Raji (cell line): ENCODE measurements around the gene PCSK4.

Source experiments
- POLR2A ChIP-seq: IDR thresholded peaks from 2 replicates; pipeline ENCODE4 v1.6.1; 2011; ENCODE audit warnings: low read depth, low read length, control low read depth; ENCODE audit not compliant: insufficient read depth

PCSK4 gene

DNA sequence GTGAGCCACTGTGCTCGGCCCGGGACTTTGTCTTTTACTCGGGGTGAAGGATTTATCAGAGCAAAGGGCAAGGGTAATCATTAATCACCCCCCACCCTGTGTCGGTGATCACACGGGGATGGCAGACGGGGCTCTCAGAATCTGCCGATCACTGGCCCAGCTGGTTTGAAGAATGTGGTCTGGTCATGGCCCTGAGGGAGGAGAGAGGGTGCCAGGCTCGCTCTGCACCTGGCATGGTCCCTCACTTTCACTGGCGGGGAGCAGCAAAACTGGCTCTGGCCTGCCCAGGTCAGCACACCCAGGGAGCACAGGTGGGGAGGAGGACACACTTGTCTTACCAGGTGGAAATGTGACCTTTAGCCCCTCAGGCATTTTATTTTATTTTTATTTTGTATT is 11.0 kb upstream of the PCSK4 start:
- TF ChIP-seq POLR2A, result no peak

DNA sequence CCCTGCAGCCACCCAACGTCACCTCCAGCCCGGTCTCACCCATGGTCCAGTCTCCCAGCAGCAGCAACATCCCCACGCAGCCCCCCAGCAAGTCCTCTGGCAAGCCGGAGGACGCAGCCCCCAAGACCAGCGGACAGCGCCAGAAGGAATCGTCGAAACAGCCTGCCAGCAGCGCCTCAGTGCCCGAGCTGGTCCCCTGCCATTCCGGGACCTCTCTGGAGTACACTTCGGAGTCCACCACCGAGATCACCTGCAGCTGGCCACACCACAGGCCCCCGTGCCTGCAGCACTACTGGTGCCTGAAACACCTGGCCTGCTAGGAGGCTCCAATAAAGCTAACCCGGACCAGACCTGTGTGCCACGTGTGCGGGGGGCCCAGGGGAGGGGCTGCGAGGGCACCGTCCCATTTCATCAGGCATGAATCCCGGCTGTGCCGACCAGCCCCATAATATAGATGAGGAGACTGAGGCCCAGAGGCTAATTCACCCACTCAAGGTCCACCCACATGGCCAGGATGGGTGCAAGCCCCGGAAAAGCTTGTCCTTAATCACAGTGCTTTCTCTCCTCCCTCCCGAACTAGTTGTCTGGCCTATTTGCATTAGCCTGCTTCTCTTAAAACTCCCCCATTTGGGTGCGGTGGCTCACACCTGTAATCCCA is 7.6 kb upstream of the PCSK4 start:
- TF ChIP-seq POLR2A, result no peak

DNA sequence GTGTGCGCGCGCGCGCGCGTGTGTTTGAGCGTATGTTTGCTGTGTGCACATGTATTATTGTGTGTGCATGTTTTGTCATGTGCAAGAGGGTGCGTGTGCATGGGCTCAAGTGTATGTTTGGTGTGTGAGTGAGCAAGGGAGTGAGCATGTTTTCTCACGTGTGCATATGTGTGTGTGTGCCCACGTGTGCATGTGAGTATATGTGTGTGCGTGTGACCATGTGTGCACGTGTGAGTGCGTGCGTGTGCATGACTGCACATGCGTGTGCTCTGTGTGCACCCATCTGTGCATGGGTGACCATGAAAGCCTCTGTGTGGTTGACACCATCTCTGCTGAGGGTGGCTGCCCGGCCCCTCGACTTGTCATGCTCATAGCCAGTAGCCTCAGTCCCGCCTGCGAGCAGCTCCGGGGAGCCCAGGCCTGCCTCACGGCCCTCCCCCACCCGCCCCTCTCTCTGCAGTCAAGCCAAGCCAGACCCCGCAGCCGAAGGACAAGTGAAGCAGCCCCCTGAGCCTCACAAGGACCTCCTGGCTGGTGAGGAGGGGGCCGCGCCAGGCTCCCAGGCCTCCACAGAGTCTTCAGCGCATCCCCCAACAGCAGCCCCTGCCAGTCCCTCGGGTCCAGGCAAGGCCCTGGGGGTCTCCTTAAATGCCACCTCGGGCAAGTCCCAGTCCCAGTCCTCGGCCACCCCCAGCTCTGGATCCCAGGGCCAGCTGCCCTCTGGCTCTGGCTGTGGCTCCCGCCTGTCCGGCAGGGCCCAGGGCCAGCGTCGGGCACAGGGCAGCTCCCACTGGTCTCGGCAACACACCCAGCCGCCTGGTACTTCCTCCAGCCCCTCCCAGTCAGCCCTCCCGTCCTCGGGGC is 6.8 kb upstream of the PCSK4 start:
- TF ChIP-seq POLR2A, result 0 out of 2 replicates have a peak, but pooled peaks have one; percentile 22

DNA sequence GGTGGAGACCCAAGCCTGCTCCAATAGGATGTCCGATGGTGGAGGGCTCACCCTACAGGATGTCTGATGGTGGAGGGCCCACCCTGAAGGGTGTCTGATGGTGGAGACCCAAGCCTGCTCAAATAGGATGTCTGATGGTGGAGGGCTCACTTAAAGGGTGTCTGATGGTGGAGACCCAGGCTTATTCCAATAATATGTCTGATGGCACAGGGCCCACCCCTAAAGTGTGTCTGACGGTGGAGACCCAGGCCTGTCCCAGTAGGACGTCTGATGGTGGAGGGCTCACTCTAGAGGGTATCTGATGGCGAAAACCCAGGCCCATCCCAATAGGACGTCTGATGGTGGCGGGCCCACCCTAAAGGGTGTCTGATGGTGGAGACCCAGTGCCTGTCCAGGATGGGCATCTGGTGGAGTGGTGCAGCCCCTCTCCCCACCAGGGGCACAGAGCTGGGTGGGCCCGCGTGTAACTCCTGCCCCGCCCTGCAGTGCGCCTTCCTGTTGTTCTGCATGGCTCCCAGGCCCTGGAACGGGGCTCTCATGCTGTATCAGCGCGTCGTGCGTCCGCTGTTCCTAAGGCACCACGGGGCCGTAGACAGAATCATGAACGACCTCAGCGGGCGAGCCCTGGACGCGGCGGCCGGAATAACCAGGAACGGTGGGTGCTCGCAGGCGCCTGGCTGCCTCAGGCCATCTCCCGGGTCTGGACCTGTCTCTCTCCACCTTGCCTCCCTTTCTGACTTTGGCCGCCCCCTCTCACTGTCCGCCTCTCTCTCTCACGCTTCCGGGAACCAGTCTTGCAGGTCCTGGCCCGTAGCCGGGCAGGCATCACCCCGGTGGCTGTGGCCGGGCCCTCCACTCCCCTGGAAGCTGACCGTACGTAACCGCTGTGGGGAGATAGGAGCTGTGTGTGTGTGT is 5.9 kb upstream of the PCSK4 start:
- TF ChIP-seq POLR2A, result no peak

DNA sequence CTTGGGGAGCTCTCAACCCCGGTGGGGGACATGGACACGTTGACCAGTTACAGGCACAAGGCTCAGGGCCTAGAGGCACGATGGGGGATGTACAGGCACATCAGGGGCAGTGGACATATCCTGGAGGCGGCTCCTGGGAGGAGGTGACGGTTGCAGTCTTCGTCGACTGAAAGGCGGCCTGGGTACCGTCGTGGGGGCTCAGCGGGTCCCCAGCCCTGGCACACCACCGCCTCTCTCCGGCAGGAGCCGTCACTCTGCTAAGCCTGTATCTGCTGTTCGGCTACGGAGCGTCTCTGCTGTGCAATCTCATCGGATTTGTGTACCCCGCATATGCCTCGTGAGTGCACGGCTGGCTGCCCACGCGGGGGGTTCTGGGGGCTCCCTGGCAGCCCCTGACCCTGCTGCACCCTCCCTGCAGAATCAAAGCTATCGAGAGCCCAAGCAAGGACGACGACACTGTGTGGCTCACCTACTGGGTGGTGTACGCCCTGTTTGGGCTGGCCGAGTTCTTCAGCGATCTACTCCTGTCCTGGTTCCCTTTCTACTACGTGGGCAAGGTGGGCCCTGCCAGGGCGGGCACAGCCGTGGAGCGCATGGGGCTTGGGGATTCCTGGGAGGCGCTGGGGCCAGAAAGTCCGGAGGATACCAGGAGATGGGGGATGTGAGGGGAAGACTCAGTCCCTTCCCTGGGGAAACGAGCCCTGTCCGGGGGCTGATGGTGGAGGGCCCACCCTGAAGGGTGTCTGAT is 5.1 kb upstream of the PCSK4 start:
- no peak for TF ChIP-seq POLR2A

DNA sequence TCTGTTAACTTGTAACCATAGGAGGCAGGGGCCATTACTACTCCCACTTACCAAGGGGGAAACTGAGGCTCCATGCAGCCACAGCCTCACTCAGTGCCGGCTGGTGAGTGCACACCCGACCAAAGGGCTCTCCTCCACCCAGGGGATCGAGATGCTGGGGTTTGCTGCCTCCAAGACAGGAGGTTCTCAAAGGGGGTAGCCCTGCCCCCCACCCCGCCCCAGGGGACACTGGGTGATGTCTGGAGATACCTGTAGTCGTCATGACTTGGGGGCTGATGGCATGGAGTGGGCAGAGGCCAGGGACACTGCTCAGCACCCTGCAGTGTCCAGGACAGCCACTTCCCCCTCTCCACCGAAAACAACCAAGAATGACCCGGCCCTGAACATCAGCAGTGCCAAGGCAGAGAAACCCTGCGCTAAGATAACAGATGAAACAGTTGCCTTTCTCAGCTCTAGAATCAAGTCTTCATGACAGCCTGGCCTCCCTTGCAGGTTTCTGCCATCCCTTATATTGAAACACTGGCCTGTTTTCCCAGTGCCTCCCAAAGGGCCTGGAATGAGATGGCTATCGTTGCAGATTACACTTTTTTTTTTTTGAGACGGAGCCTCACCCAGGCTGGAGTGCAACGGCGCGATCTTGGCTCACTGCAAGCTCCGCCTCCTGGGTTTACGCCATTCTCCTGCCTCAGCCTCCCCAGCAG is 4.1 kb upstream of the PCSK4 start:
- no peak for TF ChIP-seq POLR2A

- no peak for TF ChIP-seq POLR2A
These were observed 2.4 kb upstream of the PCSK4 start for GRCh38 chr19:1492474-1493006.

GRCh38 chr19:1491849-1492170 is 1.7 kb upstream of the PCSK4 start:
- no peak for TF ChIP-seq POLR2A

DNA sequence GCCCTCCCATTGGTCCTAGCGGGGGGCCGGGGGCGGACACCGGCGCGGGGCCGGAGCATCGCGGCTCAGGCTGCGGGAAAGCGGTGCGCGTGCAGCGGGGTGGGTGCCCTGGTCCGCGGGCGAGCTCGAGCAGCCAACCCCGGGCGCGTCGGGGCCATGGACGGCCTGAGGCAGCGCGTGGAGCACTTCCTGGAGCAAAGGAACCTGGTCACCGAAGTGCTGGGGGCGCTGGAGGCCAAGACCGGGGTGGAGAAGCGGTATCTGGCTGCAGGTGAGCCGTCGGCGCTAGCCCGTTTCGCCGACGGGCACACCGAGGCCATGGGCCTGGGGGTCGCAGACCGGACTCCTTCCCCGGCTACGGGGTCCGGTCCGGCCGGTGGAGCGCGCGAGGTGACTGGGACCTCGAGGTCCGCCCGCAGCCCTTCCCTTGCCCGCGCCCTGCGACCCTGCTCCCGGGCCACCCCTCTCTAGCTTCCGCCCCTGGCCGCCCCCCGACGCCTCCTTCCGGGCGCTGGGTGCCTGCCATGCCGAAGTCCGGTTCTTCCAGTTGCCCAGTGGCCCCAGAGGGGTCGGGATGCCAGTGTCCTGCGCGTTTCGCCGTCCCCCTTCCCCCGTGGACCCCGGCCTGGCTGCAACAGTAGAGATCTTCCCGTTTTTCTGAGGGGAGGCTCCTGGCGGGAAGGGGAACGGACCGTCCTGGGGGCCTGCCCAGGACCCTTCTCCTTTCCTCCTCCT is 1.1 kb upstream of the PCSK4 start, which contains the start of gene REEP6:
TSS of gene REEP6 (plus strand) at position 68 of the 735 bp plus-strand sequence. CDS start at position 157, 89 bp downstream.
- TF ChIP-seq POLR2A, result peak; percentile 77

DNA sequence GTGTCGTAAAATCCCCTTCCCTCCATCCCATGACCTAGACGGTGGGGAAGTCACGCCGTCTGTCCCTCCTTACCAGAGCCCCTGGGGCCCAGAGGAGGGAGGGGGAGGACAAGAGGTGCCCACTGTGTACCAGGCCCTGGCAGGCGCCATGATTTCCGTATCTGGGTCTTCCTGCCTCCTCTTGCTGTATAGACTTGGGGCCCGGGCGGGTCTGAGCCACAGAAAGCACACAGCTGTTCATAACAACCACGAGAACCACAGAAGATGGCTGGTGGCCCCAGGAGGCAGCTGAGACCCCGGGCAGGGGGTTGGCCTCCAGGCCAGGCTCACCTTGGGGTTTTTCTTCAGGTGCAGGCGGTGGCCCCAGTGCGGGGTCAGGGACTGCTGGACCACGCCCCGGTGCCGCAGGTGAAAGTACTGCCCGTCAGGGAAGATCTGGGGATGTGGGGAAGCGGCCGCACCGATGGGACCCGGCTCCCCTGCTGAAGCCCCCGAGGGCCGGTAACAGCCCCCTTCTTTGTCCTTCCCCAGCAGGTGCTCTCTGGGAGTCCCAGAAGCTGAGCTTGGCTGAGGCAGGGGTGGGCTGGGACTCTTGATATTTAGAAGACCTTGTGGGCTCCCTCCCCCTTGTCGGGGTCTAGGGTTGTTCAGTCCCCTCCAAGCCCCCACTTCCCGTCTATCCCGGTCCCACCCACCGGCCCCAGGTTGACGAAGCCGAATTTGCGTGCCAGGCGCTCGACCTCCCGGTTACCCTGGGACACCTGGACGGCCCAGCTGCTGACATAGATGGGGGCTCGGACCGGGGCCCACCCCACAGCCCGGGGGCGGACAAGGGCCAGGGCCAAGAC is 463 bp downstream of the PCSK4 start:
- TF ChIP-seq POLR2A, result no peak

GRCh38 chr19:1488282-1488601 is 1.9 kb downstream of the PCSK4 start:
- TF ChIP-seq POLR2A, result no peak

GRCh38 chr19:1487576-1488281 is 2.4 kb downstream of the PCSK4 start:
- TF ChIP-seq POLR2A, result no peak
